SU-DHL-6 (cell line): ENCODE results near the gene SPEF1.

Experiments
- H2AFZ ChIP-seq: fragments of 200-600 bp; sonication (generic); 2 replicates; pipeline ENCODE4 v1.6.1; 2014; ENCODE audit warnings: low read depth, mild to moderate bottlenecking, moderate library complexity, mixed read lengths, antibody characterized with exemption, low read length; ENCODE audit not compliant: severe bottlenecking
- H3F3A ChIP-seq: fragments of 200-600 bp; shearing (Covaris generic); 2 replicates; pipeline ENCODE4 v1.6.0; 2016; ENCODE audit warnings: antibody characterized with exemption, mild to moderate bottlenecking; ENCODE audit not compliant: insufficient read depth
- H3K27ac ChIP-seq: fragments of 200-600 bp; sonication (generic); 2 replicates; pipeline ENCODE4 v1.5.1; 2016; ENCODE audit warnings: low read depth, mild to moderate bottlenecking, low read length, moderate library complexity, mixed read lengths
- H3K27me3 ChIP-seq: fragments of 200-600 bp; sonication (generic), shearing (Covaris generic); 2 replicates; pipeline ENCODE4 v1.6.0; 2014; ENCODE audit warnings: mild to moderate bottlenecking, low read length
- H3K36me3 ChIP-seq: fragments of 200-600 bp; sonication (generic); 2 replicates; pipeline ENCODE4 v1.6.1; 2014; ENCODE audit warnings: mild to moderate bottlenecking, low read length, mixed read lengths
- H3K4me2 ChIP-seq: fragments of 300-600, 200-600 bp; shearing (Covaris generic), sonication (generic); 2 replicates; pipeline ENCODE4 v1.6.0; 2014; ENCODE audit warnings: low read length, low read depth, mild to moderate bottlenecking; ENCODE audit not compliant: poor library complexity, severe bottlenecking
- H3K4me3 ChIP-seq: fragments of 200-600 bp; sonication (generic); 2 replicates; pipeline ENCODE4 v1.5.1; 2014; ENCODE audit warnings: antibody characterized with exemption, low read length, mild to moderate bottlenecking, mixed read lengths; ENCODE audit not compliant: insufficient read depth, poor library complexity, severe bottlenecking
- H3K79me2 ChIP-seq: fragments of 200-600 bp; sonication (generic); 2 replicates; pipeline ENCODE4 v1.6.1; 2014; ENCODE audit warnings: mild to moderate bottlenecking, low read length, moderate library complexity; ENCODE audit not compliant: insufficient read depth
- H3K9ac ChIP-seq: fragments of 200-600 bp; sonication (generic); 2 replicates; pipeline ENCODE4 v1.7.0; 2014; ENCODE audit warnings: mild to moderate bottlenecking, low read length
- H3K9me2 ChIP-seq: fragments of 200-600 bp; sonication (generic); replicated peaks from 2 replicates; pipeline ENCODE4 v1.6.1; 2014; ENCODE audit warnings: low read length; ENCODE audit not compliant: insufficient read depth
- H3K9me3 ChIP-seq: fragments of 200-600 bp; sonication (generic); 2 replicates; pipeline ENCODE4 v1.6.1; 2014; ENCODE audit warnings: low read length, mixed read lengths; ENCODE audit not compliant: insufficient read depth
- H4K20me1 ChIP-seq: fragments of 200-600 bp; sonication (generic); 2 replicates; pipeline ENCODE4 v1.6.1; 2014; ENCODE audit warnings: low read depth, mild to moderate bottlenecking, antibody characterized with exemption, low read length, moderate library complexity, mixed read lengths
- CTCF ChIP-seq: fragments of 200-600 bp; sonication (generic); IDR thresholded peaks from one replicate; pipeline ENCODE4 v1.5.1; 2017; ENCODE audit warnings: antibody characterized with exemption, mild to moderate bottlenecking, low read length, moderate library complexity; ENCODE audit not compliant: insufficient read depth, poor library complexity, severe bottlenecking
- EZH2phosphoT487 ChIP-seq: fragments of 200-600 bp; sonication (generic), shearing (Covaris generic); conservative IDR thresholded peaks from 2 replicates; pipeline ENCODE4 v1.6.1; 2018; ENCODE audit warnings: mild to moderate bottlenecking, antibody characterized with exemption, low read length, moderate library complexity, mixed read lengths

Gene SPEF1

GRCh38 chr20:3788685-3789155, 7.5 kb upstream of the SPEF1 start:
- H3K27me3 ChIP-seq, result no peaks in the 10 kb centered on the region
- no peak overlapping the region for H3K4me3 ChIP-seq
- H3K9me3 ChIP-seq, result no peaks in the 10 kb centered on the region
- no peaks in the 10 kb centered on the region for H4K20me1 ChIP-seq
- no peak overlapping the region for H3K9ac ChIP-seq
- H2AFZ ChIP-seq, result no peak overlapping the region
- no peak overlapping the region for H3K27ac ChIP-seq
- TF ChIP-seq EZH2phosphoT487 (no peak), CTCF (no peak)
- no peaks in the 10 kb centered on the region; the same call in 1 of the 2 replicates for H3K79me2 ChIP-seq
- H3K4me2 ChIP-seq, result no peak overlapping the region
- no peaks in the 10 kb centered on the region for H3F3A ChIP-seq
- H3K9me2 ChIP-seq, result no peaks in the 10 kb centered on the region
- no peaks in the 10 kb centered on the region for H3K36me3 ChIP-seq

- peak overlapping the region; percentile 1; the same call in 1 of the 2 replicates for H3K27ac ChIP-seq
- H2AFZ ChIP-seq, result peak overlapping the region; percentile 79
- TF ChIP-seq CTCF (no peak), EZH2phosphoT487 (no peak)
- no peaks in the 10 kb centered on the region; the same call in 1 of the 2 replicates for H3K79me2 ChIP-seq
- H3F3A ChIP-seq, result peaks cover 3% of the 10 kb centered on the region; the same call in 1 of the 2 replicates
- no peaks in the 10 kb centered on the region for H3K27me3 ChIP-seq
- H3K4me2 ChIP-seq, result peak overlapping the region; percentile 84
- H3K9me3 ChIP-seq, result no peaks in the 10 kb centered on the region
- peak overlapping the region; percentile 55 for H3K9ac ChIP-seq
- no peaks in the 10 kb centered on the region for H3K9me2 ChIP-seq
- H4K20me1 ChIP-seq, result no peaks in the 10 kb centered on the region
- peak overlapping the region; percentile 60 for H3K4me3 ChIP-seq
- H3K36me3 ChIP-seq, result no peaks in the 10 kb centered on the region
Observed at GRCh38 chr20:3787324-3788014, 6.2 kb upstream of the SPEF1 start.

GRCh38 chr20:3786665-3787323, 5.5 kb upstream of the SPEF1 start, which contains the start of gene CENPB:
TSS of gene CENPB (minus strand) at chr20:3786740. CDS start at chr20:3786483, 257 bp downstream.
- H3K9me2 ChIP-seq, result no peaks in the 10 kb centered on the region
- peak within 1 kb of the TSS; percentile 18; the same call in 1 of the 2 replicates for H3K27ac ChIP-seq
- TF ChIP-seq CTCF (peak; percentile 38), EZH2phosphoT487 (no peak)
- peaks cover 6% of the 10 kb centered on the region; the same call in 1 of the 2 replicates for H3F3A ChIP-seq
- peak within 1 kb of the TSS; percentile 84 for H3K4me2 ChIP-seq
- H3K4me3 ChIP-seq, result peak within 1 kb of the TSS; percentile 62
- no peaks in the 10 kb centered on the region; the same call in 1 of the 2 replicates for H3K79me2 ChIP-seq
- no peaks in the 10 kb centered on the region for H3K9me3 ChIP-seq
- H2AFZ ChIP-seq, result peak within 1 kb of the TSS; percentile 79
- no peaks in the 10 kb centered on the region for H3K36me3 ChIP-seq
- peak within 1 kb of the TSS; percentile 56 for H3K9ac ChIP-seq
- no peaks in the 10 kb centered on the region for H3K27me3 ChIP-seq
- no peaks in the 10 kb centered on the region for H4K20me1 ChIP-seq
